H1 (cell line): ENCODE results near the gene PRRX2.

Experiments used
- CBX8 ChIP-seq: fragments of 300-800, 300-1000 bp; sonication (generic); IDR thresholded peaks from 2 replicates; pipeline ENCODE4 v1.7.1; 2016; ENCODE audit warnings: low read depth, low read length, borderline replicate concordance
- CHD2 ChIP-seq: IDR thresholded peaks from 2 replicates; pipeline ENCODE4 v1.6.1; 2012; ENCODE audit warnings: low read length, improper control_type of control experiment
- EP300 ChIP-seq, 2 experiments: IDR thresholded peaks; 1 replicate in 1 of 2; 2 replicates in 1 of 2; pipeline ENCODE4 v1.6.1; 2011 to 2012; ENCODE audit warnings: low read depth in 2 of 2, low read length in 2 of 2, mild to moderate bottlenecking in 2 of 2, borderline replicate concordance in 1 of 2, inconsistent platforms in 1 of 2, moderate library complexity in 1 of 2
- SIN3A ChIP-seq, 2 experiments: IDR thresholded peaks in 1 of 2; conservative IDR thresholded peaks in 1 of 2; 2 replicates each; pipeline ENCODE4 v1.6.1; 2011 to 2012; ENCODE audit warnings: low read length in 2 of 2, improper control_type of control experiment in 1 of 2, low read depth in 1 of 2, mild to moderate bottlenecking in 1 of 2
- SP1 ChIP-seq: IDR thresholded peaks from 2 replicates; pipeline ENCODE4 v1.6.1; 2011; ENCODE audit warnings: low read depth, low read length
- TF ChIP-seq, protein P1 (sequence below), 3 experiments: IDR thresholded peaks; 1 replicate in 2 of 3; 2 replicates in 1 of 3; pipeline versions ENCODE4 v1.5.1 to v1.6.1; 2011; ENCODE audit warnings: low read length in 3 of 3, mild to moderate bottlenecking in 3 of 3, inconsistent platforms in 2 of 3, low read depth in 1 of 3, moderate library complexity in 1 of 3; ENCODE audit not compliant: insufficient read depth in 1 of 3; ENCODE audit errors: control extremely low read depth in 1 of 3

DNA sequence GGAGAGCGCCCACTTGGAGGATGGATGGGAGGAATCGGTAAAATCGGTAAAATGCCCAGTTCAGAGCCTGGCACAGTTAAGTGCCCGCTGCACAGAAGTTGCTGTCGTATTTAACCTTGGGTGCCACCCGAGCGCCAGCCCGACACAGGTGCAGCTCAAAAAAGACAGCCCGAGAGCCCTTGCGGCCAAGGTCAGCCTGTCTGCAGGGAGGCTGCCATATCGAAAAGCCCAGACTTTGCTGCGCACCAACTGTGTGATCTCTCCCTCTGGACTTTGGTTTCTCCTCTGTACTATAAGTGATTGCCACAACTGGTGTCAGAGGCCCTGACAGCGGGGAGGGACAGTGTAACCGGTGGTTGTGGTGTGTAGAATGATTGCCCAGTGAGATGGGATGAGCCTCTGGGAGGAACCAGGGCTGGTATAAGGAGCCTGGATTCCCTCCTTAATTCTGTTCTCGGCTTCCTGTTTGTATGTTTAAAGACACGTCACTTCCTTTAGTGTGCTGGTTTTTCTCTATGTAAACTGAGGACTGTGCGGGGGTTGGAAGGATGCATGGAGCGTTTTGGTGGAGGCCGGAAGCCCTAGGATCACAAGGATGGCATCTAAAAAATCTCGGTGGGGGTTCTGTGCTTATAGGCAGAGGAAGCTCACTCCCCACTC is 38.7 kb upstream of the PRRX2 start:
- TF ChIP-seq SP1, result no peak
- TF ChIP-seq CHD2, result no peak
- no peak for TF ChIP-seq CBX8
- TF ChIP-seq EP300 (IDR thresholded peaks at IDR 0.05; ENCODE audit: borderline replicate concordance in 1 of 2, low read depth in 2 of 2, low read length in 2 of 2), result no peak
- TF ChIP-seq SIN3A (conservative IDR thresholded peaks at IDR 0.05 in 1 of 2, IDR thresholded peaks at IDR 0.05 in 1 of 2; ENCODE audit: low read depth in 1 of 2, low read length in 2 of 2), result no peak
- TF ChIP-seq, protein P1, sequence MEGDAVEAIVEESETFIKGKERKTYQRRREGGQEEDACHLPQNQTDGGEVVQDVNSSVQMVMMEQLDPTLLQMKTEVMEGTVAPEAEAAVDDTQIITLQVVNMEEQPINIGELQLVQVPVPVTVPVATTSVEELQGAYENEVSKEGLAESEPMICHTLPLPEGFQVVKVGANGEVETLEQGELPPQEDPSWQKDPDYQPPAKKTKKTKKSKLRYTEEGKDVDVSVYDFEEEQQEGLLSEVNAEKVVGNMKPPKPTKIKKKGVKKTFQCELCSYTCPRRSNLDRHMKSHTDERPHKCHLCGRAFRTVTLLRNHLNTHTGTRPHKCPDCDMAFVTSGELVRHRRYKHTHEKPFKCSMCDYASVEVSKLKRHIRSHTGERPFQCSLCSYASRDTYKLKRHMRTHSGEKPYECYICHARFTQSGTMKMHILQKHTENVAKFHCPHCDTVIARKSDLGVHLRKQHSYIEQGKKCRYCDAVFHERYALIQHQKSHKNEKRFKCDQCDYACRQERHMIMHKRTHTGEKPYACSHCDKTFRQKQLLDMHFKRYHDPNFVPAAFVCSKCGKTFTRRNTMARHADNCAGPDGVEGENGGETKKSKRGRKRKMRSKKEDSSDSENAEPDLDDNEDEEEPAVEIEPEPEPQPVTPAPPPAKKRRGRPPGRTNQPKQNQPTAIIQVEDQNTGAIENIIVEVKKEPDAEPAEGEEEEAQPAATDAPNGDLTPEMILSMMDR (IDR thresholded peaks at IDR 0.05; ENCODE audit: control extremely low read depth in 1 of 3, insufficient read depth in 1 of 3, low read depth in 1 of 3, low read length in 3 of 3), result no peak
